Memory B cell (primary cell): ENCODE results near the gene TACC2.

ENCODE experiments used
- ATAC-seq: fragments of 150-1000 bp; cut with Tn5 transposase; 2 replicates; pipeline ENCODE4 v1.10.0; 2021; ENCODE audit warnings: low read depth, mild to moderate bottlenecking, moderate library complexity
- DNase-seq, 2 donors: peaks; one replicate each; pipeline ENCODE4 v3.0.0; 2022; ENCODE audit warnings: low spot score in 2 of 2
- H3K27ac Mint-ChIP-seq: one replicate; pipeline ENCODE4 v1.8.0; 2022; ENCODE audit warnings: mild to moderate bottlenecking, moderate library complexity, mixed read lengths
- H3K27me3 Mint-ChIP-seq: one replicate; pipeline ENCODE4 v1.8.0; 2022; ENCODE audit warnings: mixed read lengths
- H3K36me3 Mint-ChIP-seq: one replicate; pipeline ENCODE4 v1.8.0; 2022; ENCODE audit warnings: mild to moderate bottlenecking, mixed read lengths
- H3K4me1 Mint-ChIP-seq: one replicate; pipeline ENCODE4 v1.8.0; 2022; ENCODE audit warnings: mixed read lengths
- H3K4me3 Mint-ChIP-seq: one replicate; pipeline ENCODE4 v1.8.0; 2022; ENCODE audit warnings: mild to moderate bottlenecking, moderate library complexity, mixed read lengths
- H3K9me3 Mint-ChIP-seq: one replicate; pipeline ENCODE4 v1.8.0; 2022; ENCODE audit warnings: mixed read lengths

Gene TACC2

DNA sequence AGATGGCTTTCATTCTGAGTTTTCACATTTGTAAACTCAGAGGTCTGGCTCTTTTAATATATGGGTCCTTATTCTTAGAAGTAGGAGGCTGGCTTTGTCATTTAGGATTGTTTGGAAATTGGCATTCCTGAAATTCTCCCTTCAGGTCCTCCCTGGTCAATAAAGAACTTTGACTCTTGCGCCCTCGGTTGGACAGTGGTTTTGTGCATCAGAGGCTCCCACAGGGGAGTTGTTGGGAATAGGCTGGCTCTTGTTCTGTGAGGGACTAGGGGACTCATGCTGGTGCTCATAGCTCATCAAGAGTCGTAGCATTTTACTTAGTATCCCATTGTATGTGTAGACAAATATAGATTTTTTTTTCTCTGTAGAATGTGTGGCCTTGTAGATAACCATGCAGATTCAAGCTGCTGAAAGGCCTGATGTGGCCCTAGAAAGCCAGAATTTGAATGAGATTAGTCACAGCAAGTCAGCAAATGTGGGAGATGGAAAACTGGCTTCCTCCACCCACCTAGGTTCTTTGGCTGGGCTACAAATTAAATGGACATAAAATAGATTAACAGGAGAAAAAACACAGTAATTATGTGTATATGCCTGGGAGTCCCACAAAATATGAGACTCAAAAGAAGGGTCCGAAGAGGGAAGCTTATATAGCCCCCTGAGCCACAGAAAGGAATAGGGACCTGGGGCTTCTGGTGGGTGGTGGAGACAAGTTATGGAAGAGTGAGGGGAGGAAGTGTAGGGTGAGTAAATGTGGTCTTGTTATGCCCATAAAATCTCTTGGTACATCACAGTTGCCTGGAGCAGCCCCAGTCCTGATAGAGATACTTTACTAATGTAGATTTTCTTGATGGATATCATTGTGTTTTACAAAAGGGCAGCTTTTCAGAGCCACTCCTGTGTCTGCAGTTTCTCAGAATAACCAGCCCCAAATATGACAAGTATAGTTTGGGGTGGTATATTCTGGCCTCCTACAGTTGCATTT lies 187.6 kb downstream of the TACC2 start:
- Mint-ChIP-seq H3K4me3 (no peak overlapping the region), H3K36me3 (no peaks in the 10 kb centered on the region), H3K4me1 (no peaks in the 10 kb centered on the region), H3K9me3 (no peaks in the 10 kb centered on the region), H3K27me3 (peaks cover 7% of the 10 kb centered on the region), H3K27ac (no peak overlapping the region)
- no peak for DNase-seq
- no peak for ATAC-seq

DNA sequence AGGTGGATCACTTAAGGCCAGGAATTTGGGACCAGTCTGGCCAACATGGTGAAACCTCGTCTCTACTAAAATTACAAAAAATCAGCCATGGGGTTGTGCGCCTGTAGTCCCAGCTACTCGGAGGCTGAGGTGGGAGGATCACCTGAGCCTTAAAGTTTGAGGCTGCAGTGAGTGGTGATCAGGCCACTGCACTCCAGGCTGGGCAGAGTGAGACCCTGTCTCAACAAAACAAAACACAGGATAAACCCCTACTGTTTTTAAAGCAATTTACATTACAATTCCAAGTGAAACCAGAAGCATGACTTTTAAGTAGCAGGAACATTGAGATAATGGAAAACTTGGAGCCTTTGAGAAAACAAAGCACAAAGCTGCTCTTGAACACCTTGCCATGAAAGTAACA lies 189.7 kb downstream of the TACC2 start:
- no peak overlapping the region for H3K4me3 Mint-ChIP-seq
- H3K27ac Mint-ChIP-seq: no peak overlapping the region
- peaks cover 3% of the 10 kb centered on the region for H3K27me3 Mint-ChIP-seq
- H3K36me3 Mint-ChIP-seq: no peaks in the 10 kb centered on the region
- no peaks in the 10 kb centered on the region for H3K4me1 Mint-ChIP-seq
- DNase-seq (no peak), ATAC-seq (no peak)
- H3K9me3 Mint-ChIP-seq: no peaks in the 10 kb centered on the region

DNA sequence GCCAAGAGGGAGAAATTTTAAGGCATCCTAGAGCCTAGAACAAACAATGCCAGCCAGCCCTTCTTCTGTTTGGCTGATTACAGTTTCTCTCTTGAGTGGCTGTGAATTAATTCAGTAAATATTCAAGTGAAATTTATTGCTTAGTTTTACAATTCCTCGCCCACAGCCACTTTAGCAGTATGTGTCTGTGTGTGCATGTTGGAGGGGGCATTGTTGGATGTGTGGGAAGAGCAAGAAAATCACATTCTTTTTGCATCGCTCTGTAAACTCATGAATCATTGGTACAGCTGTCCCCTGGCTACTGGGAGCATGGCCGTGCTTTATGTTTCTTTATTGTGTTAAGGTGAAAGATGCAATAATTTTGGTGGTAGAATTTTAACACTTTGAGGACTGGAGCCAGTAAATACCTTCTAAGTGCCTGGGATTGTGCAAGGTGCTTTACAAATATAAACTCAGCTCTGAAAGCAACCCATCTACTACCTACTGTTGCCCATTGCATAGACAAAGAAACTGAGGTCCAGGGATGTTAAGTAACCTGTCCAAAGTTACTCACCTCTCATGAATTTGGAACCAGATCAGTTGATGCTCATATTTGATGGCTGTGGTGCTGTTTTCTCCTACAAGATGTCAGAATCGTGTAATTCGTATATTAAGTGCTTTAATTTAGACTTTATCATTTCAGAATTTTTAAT lies 192.2 kb downstream of the TACC2 start:
- Mint-ChIP-seq H3K27ac (no peak overlapping the region), H3K36me3 (no peaks in the 10 kb centered on the region), H3K4me1 (no peaks in the 10 kb centered on the region), H3K27me3 (no peaks in the 10 kb centered on the region), H3K4me3 (no peak overlapping the region), H3K9me3 (no peaks in the 10 kb centered on the region)
- DNase-seq: no peak
- no peak for ATAC-seq

DNA sequence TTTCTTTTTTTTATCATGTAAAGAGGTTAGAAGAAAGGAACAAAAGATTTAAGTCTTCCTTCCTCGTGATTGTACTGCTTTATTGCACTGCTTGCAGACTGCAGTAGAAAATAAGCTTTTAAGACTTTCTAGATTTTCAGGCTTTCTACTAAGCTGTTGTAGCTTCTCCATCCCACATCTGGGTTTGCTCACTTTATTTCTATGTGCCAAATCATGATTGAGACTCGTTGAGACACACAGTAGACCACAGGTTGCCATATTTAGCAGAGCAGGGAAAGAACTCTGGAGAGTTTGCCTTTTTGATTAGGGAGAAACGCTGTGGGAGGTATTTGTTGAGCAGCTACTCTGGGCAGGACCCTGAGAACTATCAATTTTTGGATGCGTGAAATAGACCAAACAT lies 192.9 kb downstream of the TACC2 start:
- Mint-ChIP-seq H3K36me3 (no peaks in the 10 kb centered on the region), H3K4me1 (no peaks in the 10 kb centered on the region), H3K27ac (no peak overlapping the region), H3K4me3 (no peak overlapping the region), H3K9me3 (no peaks in the 10 kb centered on the region), H3K27me3 (no peaks in the 10 kb centered on the region)
- no peak for ATAC-seq
- DNase-seq: no peak

DNA sequence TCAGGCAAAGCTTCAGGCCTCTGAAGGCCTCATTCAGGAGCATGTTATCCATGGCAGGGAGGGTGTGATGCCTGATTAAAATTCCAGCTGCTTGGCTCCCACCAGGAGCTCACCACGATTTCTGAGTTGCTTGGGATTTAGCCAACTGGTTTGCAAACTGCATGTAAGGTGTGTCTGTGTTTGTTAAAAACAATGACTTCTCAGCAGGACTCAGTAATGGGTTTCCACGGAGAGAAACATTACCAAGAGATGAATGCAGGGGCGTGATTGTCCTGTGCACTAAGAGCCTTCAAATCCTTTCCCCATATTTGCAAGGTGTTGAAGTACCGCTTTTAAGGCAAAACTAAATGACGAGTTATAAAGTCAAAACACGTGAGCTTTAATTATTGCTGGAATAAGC lies 193.3 kb downstream of the TACC2 start:
- Mint-ChIP-seq H3K4me1 (no peaks in the 10 kb centered on the region), H3K27ac (no peak overlapping the region), H3K4me3 (no peak overlapping the region), H3K27me3 (no peaks in the 10 kb centered on the region), H3K9me3 (no peaks in the 10 kb centered on the region), H3K36me3 (no peaks in the 10 kb centered on the region)
- DNase-seq (no peak), ATAC-seq (no peak)

DNA sequence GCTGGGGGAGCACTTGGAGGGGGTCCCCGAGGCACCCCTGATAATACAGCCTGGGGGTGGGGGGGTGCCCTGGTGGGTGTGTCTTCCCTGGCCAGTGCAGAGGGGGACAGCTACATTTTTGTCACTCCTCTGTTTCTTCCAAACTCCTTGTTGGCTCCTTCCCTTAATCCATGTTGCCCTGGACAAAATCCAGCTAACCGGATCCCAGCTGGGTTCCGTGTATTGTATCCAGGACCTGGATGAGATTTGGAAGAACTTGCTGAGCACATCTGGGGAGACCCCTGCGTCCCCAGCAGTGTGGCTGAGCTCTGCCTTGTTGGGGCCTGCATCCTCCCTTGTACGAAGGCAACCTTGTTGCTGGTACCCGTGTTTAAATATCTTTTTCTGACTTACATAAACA lies 195.3 kb downstream of the TACC2 start:
- H3K27me3 Mint-ChIP-seq: no peaks in the 10 kb centered on the region
- H3K9me3 Mint-ChIP-seq: no peaks in the 10 kb centered on the region
- H3K4me1 Mint-ChIP-seq: no peaks in the 10 kb centered on the region
- no peak for DNase-seq
- ATAC-seq: no peak
- no peaks in the 10 kb centered on the region for H3K36me3 Mint-ChIP-seq
- no peak overlapping the region for H3K4me3 Mint-ChIP-seq
- H3K27ac Mint-ChIP-seq: no peak overlapping the region

DNA sequence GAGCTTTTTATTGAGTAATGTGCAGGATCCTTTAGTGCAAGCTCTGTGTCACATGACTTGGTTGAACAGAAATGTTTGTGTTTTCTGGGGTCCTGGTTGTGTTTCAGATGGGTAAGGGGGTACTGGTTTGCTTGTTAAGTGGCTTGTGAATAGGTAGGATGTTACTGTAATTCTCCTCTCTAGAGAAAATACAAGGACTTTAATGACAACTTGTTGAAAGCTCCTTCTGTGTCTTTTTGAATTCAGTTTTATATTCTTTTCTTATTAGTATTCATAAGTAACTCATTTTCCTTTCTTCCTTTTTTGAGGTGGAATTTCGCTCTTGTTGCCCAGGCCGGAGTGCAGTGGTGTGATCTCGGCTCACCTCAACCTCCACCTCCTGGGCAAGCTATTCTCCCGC lies 196.7 kb downstream of the TACC2 start:
- no peak overlapping the region for H3K27ac Mint-ChIP-seq
- no peak for ATAC-seq
- no peaks in the 10 kb centered on the region for H3K4me1 Mint-ChIP-seq
- no peaks in the 10 kb centered on the region for H3K36me3 Mint-ChIP-seq
- no peaks in the 10 kb centered on the region for H3K9me3 Mint-ChIP-seq
- DNase-seq: no peak
- no peak overlapping the region for H3K4me3 Mint-ChIP-seq
- no peaks in the 10 kb centered on the region for H3K27me3 Mint-ChIP-seq

DNA sequence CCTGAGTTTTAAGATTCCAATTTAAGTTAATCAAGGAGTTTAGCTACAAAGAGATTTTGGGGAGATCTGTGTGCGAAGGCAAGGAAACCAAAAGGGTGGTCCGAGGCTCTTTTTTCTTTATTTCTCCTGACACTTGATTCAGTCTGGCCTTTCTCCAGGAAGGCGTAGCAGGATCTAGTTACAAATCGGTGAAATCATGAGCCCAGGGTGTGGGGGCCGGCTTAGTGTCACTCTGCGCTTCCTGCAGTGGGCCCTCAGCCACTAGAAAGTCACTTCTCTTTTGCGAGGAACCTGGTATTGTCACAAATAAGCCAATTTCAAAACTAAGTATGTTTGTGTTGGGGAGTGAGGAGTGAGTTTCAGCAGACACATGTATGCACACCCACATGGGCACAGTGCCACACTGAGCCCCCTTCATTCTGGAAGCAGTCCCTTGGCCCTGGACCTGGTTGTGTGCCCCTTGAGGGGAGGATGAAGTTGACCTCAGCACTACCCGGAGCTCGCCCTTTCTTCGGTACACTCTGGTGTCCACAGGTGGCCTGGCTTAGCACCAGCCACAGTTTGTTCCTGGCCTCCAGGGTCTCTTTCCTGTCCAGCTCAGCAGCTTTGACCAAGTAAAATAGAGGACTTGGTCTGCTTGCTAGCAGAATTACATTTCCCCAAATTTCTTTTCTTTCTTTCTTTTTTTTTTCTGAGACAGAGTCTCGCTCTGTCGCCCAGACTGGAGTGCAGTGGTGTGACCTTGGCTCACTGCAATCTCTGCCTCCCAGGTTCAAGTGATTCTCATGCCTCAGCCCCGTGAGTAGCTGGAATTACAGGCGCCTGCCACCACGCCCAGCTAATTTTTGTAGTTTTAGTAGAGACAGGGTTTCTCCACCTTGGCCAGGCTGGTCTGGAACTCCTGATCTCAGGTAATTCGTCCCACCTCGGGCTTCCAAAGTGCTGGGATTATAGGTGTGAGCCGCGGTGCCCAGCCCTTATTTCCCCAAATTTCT lies 198.2 kb downstream of the TACC2 start:
- H3K27ac Mint-ChIP-seq: no peak overlapping the region

DNA sequence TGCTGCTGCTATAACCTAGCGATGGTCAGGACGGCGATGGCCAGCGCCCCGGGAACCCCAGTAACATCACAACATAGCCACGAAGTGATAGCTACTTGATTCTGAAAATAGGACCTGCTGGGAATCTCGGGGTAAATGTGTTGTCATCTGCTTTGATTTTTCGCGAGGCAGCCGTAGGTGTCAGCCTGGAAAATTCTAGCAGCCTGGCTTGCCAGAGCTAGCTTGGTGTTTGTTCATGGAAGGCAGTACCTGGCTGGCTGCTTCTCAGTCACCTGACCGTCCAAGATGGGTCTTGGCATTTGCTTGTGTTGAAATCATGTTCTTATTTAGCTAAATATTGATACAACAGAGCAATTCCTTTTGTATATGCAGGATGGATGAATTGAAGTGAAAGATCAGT lies 199.7 kb downstream of the TACC2 start:
- no peak overlapping the region for H3K27ac Mint-ChIP-seq

More for the DNA sequence above, 198.2 kb downstream of the TACC2 start:
- DNase-seq: no peak
- H3K27me3 Mint-ChIP-seq: no peaks in the 10 kb centered on the region
- ATAC-seq: no peak
- no peaks in the 10 kb centered on the region for H3K9me3 Mint-ChIP-seq
- H3K36me3 Mint-ChIP-seq: no peaks in the 10 kb centered on the region
- H3K4me3 Mint-ChIP-seq: no peak overlapping the region
- H3K4me1 Mint-ChIP-seq: no peaks in the 10 kb centered on the region

DNA sequence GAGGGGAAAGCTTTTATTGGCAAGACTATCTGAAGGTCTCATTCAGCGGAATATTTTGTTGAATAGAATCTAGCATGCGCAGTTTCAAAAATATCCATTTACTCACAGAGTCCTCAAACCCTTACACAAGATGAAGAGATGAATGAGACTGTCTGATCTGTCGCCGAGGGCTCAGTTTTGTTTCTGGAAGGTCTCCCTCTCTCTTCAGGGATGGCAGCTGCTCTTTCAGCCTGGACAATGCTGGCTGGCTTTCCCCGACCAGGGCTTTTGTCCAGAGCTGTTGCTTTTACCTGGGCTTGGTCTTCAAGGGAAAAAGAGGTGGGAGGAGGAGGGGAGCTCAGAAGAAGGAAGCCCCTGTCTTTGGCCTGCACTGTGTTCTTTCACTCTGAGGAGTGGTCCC lies 200.2 kb downstream of the TACC2 start:
- Mint-ChIP-seq H3K4me1 (no peaks in the 10 kb centered on the region), H3K36me3 (no peaks in the 10 kb centered on the region), H3K27ac (no peak overlapping the region), H3K27me3 (peaks cover 3% of the 10 kb centered on the region), H3K4me3 (no peak overlapping the region), H3K9me3 (no peaks in the 10 kb centered on the region)
- no peak for ATAC-seq
- no peak for DNase-seq

More for the DNA sequence above, 199.7 kb downstream of the TACC2 start:
- no peaks in the 10 kb centered on the region for H3K4me1 Mint-ChIP-seq
- no peaks in the 10 kb centered on the region for H3K36me3 Mint-ChIP-seq
- no peak for ATAC-seq
- DNase-seq: no peak
- H3K4me3 Mint-ChIP-seq: no peak overlapping the region
- peaks cover 3% of the 10 kb centered on the region for H3K27me3 Mint-ChIP-seq
- H3K9me3 Mint-ChIP-seq: no peaks in the 10 kb centered on the region

DNA sequence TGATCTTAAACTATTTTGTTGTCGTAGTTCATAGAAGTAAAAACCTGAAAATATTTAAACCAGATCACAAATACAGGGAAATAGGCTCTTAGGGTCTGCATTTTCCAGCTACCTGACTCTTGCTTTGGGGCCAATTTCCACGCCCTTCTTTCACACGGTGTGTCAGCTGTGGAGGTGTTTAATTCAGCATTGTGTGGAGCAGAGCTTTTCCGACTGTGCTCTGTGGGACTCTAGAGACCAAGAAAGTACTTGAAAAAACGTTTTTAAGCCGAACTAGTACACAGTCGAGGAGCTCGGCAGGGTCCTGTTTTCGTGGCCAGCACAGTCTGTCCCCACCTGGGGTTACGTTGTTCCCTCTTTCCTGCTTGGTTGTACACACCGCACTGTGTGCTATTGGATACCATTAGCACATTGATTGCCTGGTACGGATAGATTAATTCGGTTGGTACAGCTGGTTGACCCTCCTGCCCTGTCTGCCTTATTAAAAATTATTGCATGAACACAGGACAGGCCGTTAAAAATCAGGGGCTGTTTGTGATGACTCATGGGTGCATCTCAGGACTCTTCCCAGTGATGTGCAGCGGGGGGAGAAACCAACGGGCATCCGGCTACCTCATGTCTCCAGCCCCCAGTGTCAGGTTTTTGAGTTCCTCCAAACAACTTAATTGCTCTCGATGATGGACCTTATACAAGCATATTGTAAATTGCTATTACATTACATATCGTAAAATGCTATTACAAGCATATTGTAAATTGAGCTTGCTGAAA lies 201.4 kb downstream of the TACC2 start:
- H3K27ac Mint-ChIP-seq: no peak overlapping the region
- no peaks in the 10 kb centered on the region for H3K4me1 Mint-ChIP-seq
- ATAC-seq (no peak), DNase-seq (no peak)
- H3K9me3 Mint-ChIP-seq: no peaks in the 10 kb centered on the region
- peaks cover 3% of the 10 kb centered on the region for H3K27me3 Mint-ChIP-seq
- no peaks in the 10 kb centered on the region for H3K36me3 Mint-ChIP-seq
- H3K4me3 Mint-ChIP-seq: no peak overlapping the region

DNA sequence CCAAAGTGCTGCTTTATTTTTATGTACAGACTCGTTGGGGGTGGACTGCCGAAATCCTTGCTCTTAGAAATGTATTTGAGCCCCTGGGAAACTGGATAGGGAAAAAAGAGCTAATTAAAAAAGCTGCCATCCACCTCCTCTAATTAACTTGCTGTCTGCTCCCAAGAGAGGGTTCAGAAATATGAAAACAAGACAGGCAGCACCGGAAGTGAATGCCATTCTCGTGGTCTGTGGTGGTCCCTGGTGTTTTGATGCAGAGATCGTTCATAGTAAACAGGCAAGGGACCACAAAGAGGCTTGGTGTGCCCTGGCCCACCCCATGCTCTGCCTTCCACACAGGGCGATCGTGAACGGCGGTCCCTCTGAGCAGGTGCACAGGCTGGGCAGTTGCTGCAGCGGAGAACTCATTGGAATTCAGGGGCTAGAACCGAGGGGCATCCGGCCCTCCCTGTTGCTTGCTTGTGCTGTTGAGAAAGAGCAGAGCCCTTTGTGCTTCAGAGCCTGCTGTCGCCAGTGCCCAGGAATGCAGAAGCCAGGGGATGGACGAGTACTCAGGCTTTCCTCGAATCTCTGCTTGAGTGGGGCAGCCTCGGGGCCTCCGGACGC lies 203.1 kb downstream of the TACC2 start:
- Mint-ChIP-seq H3K9me3 (no peaks in the 10 kb centered on the region), H3K36me3 (no peaks in the 10 kb centered on the region), H3K4me3 (no peak overlapping the region), H3K27me3 (peaks cover 3% of the 10 kb centered on the region), H3K4me1 (no peaks in the 10 kb centered on the region), H3K27ac (no peak overlapping the region)
- DNase-seq (no peak), ATAC-seq (no peak)

DNA sequence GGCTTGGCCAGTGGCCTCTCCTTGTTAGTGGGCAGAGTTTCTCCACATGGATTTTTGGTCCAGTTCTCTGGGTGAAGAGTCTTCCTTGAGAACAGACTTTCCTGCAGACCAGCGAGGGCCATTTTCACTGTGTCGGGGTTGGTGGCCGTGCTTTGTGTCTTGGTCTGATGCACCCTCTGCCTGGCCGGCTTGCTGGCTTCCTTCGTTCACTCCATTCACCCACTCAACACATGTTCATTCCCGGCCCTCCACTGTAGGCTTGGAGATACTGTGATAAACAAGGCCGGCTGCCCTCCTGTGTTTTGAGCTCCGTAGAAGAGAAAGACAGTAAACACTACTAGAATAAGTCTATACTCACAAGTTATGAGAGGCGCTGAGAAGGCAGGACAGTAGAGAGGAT lies 205.3 kb downstream of the TACC2 start:
- Mint-ChIP-seq H3K27ac (no peak overlapping the region), H3K27me3 (peaks cover 3% of the 10 kb centered on the region), H3K4me1 (no peaks in the 10 kb centered on the region), H3K9me3 (no peaks in the 10 kb centered on the region), H3K36me3 (no peaks in the 10 kb centered on the region), H3K4me3 (no peak overlapping the region)
- no peak for ATAC-seq
- DNase-seq: no peak
